Suppressor macrophage (primary cell): Measurements from ENCODE around the gene ITIH3.
"Not testable (repeated sequence)": the region's sequence is repeated elsewhere in the genome, so short reads cannot be mapped to it uniquely, and the experiment has no call there.

ENCODE experiments used
- DNase-seq, 4 experiments: peaks; one replicate each; pipeline ENCODE4 v3.0.0-alpha.2; 2020 to 2022
- total RNA-seq, 17 experiments: gene quantifications; one replicate each; lab custom pipeline; 2026; ENCODE audit warnings: mixed read lengths in 6 of 17, inconsistent platforms in 3 of 17; lab: John Stamatoyannopoulos, UW

The ITIH3 gene
- 0 to 3.3 (median 0) reads per million in 17 experiments for total RNA-seq

- DNase-seq: no peak
Measured at GRCh38 chr3:52794612-52795099, at the start of gene ITIH3. TSS of gene ITIH3 (plus strand) at chr3:52794796. CDS start at chr3:52794804, 8 bp downstream.

GRCh38 chr3:52752045-52752660, 42.4 kb upstream of the ITIH3 start:
- DNase-seq: peak in 3 of 4 experiments; percentile 7 to 81 (median 76)

GRCh38 chr3:52754373-52754772, 40.2 kb upstream of the ITIH3 start:
- no peak for DNase-seq

GRCh38 chr3:52756141-52756540, 38.5 kb upstream of the ITIH3 start:
- no peak for DNase-seq

- DNase-seq: peak in 3 of 4 experiments; percentile 35 to 77 (median 72)
Measured at GRCh38 chr3:52763466-52763865, 31.1 kb upstream of the ITIH3 start.

- peak in 1 of 4 experiments; percentile 18 for DNase-seq
Measured at GRCh38 chr3:52769786-52770455, 24.7 kb upstream of the ITIH3 start.

GRCh38 chr3:52770496-52771333, 23.9 kb upstream of the ITIH3 start, which contains the start of gene NEK4:
TSS of gene NEK4 (minus strand) at chr3:52770940. CDS start at chr3:52770746, 194 bp downstream.
- DNase-seq: peak; percentile 96 to 98 (median 98)

GRCh38 chr3:52771334-52771681, 23.3 kb upstream of the ITIH3 start:
- DNase-seq: no peak

GRCh38 chr3:52771702-52772101, 22.9 kb upstream of the ITIH3 start:
- no peak for DNase-seq

GRCh38 chr3:52773361-52774065, 21.1 kb upstream of the ITIH3 start:
- no peak for DNase-seq

- no peak for DNase-seq
Measured at GRCh38 chr3:52774066-52774713, 20.4 kb upstream of the ITIH3 start.

GRCh38 chr3:52774901-52775864, 19.4 kb upstream of the ITIH3 start:
- DNase-seq: peak; percentile 52 to 77 (median 61)

GRCh38 chr3:52775877-52776276, 18.7 kb upstream of the ITIH3 start:
- no peak for DNase-seq

GRCh38 chr3:52776486-52776885, 18.1 kb upstream of the ITIH3 start:
- DNase-seq: not testable (repeated sequence)

- no peak for DNase-seq
Measured at GRCh38 chr3:52777127-52777958, 17.3 kb upstream of the ITIH3 start, which contains the start of gene ITIH1. TSS of gene ITIH1 (plus strand) at chr3:52777599. CDS start at chr3:52777616, 17 bp downstream.

GRCh38 chr3:52777959-52778805, 16.4 kb upstream of the ITIH3 start:
- DNase-seq: peak in 3 of 4 experiments; percentile 23 to 36 (median 32)

GRCh38 chr3:52779011-52779836, 15.4 kb upstream of the ITIH3 start:
- peak; percentile 73 to 85 (median 82) for DNase-seq
